GM21423 (cell line): ENCODE results near the gene KCTD8.

Source experiments
- ATAC-seq: cut with Tn5 transposase; IDR thresholded peaks from one replicate; pipeline ENCODE4 v1.9.1; 2021; ENCODE audit warnings: mild to moderate bottlenecking, moderate library complexity; ENCODE audit not compliant: unreplicated experiment

Gene KCTD8

GRCh38 chr4:44448521-44449461, at the start of gene KCTD8:
Gene KCTD8, minus strand, starts transcription at chr4:44448809.
- peak; percentile 96 for ATAC-seq

GRCh38 chr4:44494810-44495701, 46.4 kb upstream of the KCTD8 start:
- no peak for ATAC-seq

GRCh38 chr4:44493924-44494323, 45.3 kb upstream of the KCTD8 start:
- no peak for ATAC-seq

- no peak for ATAC-seq
These were observed 38.7 kb upstream of the KCTD8 start for GRCh38 chr4:44487341-44487740.

GRCh38 chr4:44479731-44480130, 31.1 kb upstream of the KCTD8 start:
- no peak for ATAC-seq

GRCh38 chr4:44462259-44462658, 13.7 kb upstream of the KCTD8 start:
- ATAC-seq: no peak

- no peak for ATAC-seq
These were observed 775 bp downstream of the KCTD8 start for GRCh38 chr4:44447563-44448504.

- no peak for ATAC-seq
These were observed 1.6 kb downstream of the KCTD8 start for GRCh38 chr4:44446801-44447562.

- no peak for ATAC-seq
These were observed 2.4 kb downstream of the KCTD8 start for GRCh38 chr4:44446191-44446590.

- no peak for ATAC-seq
These were observed 9.9 kb downstream of the KCTD8 start for GRCh38 chr4:44438687-44439086.

GRCh38 chr4:44434247-44434646, 14.4 kb downstream of the KCTD8 start:
- no peak for ATAC-seq

GRCh38 chr4:44425614-44426208, 22.9 kb downstream of the KCTD8 start:
- no peak for ATAC-seq

GRCh38 chr4:44422912-44423311, 25.7 kb downstream of the KCTD8 start:
- no peak for ATAC-seq

- no peak for ATAC-seq
These were observed 27.1 kb downstream of the KCTD8 start for GRCh38 chr4:44421330-44422065.

- no peak for ATAC-seq
These were observed 33.4 kb downstream of the KCTD8 start for GRCh38 chr4:44415251-44415650.

GRCh38 chr4:44368413-44369167, 80.0 kb downstream of the KCTD8 start:
- no peak for ATAC-seq

- no peak for ATAC-seq
These were observed 94.4 kb downstream of the KCTD8 start for GRCh38 chr4:44354172-44354571.

- ATAC-seq: no peak
These were observed 97.5 kb downstream of the KCTD8 start for GRCh38 chr4:44351069-44351468.
